ENCODE measurements around the gene ATXN1.

Gene ATXN1

GRCh38 chr6:16522937-16523336 lies 238.3 kb downstream of the ATXN1 start:
- no peak for DNase-seq

GRCh38 chr6:16521528-16521927 lies 239.7 kb downstream of the ATXN1 start:
- no peak for DNase-seq

- no peak for DNase-seq
Observed at GRCh38 chr6:16519265-16520242, 241.7 kb downstream of the ATXN1 start.

DNA sequence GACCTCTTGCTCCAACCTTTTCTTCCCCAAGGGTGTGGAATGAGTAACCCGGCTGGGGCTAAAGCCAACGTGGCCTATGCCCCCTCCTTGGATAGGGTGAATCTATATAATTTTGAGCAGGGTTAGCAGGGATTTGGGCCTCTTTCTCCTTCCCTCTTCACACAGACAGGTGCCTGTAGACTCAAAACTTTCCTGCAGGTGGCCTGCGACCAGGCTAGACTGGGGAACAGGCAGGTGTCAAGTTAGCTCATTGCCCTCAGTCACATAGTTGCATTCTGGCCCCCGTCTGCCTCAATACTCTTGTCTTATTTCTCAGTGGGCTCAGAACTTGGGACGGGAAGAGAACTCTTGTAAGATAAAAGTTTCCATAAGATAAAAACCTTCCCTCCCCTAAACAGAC lies 243.0 kb downstream of the ATXN1 start:
- DNase-seq = no peak

GRCh38 chr6:16514249-16514648 lies 247.0 kb downstream of the ATXN1 start:
- no peak for DNase-seq

DNA sequence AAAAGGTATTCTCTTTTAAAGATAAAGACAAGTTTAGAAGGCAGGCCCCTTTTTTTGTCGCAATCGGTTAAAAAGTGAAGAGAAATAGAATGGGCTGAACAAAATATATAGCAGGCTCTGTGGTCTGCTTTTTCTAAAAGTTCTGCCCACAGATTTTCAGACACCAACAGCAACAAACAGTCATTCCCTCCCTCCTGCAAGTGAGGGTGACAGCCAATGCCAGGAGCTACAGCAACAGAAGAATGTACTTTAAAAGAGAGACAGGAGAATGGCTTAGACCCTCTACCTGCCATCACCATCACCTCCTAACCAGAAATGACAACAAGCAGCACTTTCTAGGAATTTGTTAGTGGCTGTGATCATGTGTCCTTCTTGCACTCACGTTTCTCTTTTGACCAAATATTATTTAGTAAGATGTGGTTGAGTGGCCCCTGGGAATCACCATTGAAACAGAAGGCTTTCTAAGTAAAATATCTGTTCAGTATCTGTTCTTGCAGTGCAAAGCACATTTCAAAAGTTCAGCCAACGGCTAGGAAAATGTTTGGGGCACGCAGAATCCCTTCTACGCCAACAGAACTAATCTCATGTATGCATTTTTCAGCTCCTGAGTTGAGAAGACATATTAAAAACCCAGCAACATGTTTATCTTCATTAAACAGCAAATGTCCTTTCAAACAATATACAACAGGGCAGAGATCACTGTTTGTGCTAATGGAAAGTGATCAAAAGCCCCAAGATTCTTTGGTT lies 248.5 kb downstream of the ATXN1 start:
- no peak for DNase-seq

GRCh38 chr6:16511723-16512489 lies 249.4 kb downstream of the ATXN1 start:
- peak; percentile 26 for DNase-seq

- peak; percentile 21 for DNase-seq
Observed at GRCh38 chr6:16511040-16511660, 250.1 kb downstream of the ATXN1 start.

DNA sequence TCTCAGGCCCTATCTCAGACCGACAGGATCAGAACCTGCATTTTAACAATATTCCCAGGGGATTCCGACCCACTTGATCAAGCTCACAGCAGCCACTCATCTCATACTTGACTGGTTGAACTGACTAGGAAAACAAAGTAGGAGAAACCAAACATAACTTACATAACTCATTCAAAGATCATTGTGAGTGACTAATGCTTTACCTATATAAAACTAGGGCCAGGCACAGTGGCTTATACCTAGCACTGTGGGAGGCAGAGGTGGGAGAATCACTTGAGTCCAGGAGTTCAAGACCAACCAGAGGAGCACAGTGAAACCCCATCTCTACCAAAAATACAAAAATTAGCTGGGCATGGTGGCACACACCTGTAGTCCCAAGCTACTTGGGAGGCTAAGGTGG lies 251.0 kb downstream of the ATXN1 start:
- no peak for DNase-seq

DNA sequence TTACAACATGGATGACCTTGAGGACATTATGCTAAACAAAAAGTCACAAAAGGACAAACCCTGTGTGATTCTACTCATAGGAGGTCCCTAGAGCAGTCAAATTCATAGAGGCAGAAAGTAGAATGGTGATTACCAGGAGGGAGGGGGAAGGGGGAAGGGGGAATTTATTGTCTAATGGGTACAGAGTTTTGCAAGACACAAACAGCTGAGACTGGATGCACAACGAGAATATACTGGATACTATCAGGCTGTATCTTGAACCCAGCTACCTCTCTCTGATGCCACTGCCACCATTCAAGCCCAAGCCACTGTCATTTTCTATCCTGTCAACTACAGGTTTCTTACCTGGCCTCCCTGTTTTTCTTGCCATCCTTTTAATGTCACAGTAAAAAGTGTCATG lies 252.3 kb downstream of the ATXN1 start:
- DNase-seq = no peak

GRCh38 chr6:16505711-16506357 lies 255.4 kb downstream of the ATXN1 start:
- DNase-seq = no peak

- DNase-seq = no peak
Observed at GRCh38 chr6:16504609-16505008, 256.7 kb downstream of the ATXN1 start.

GRCh38 chr6:16503970-16504415 lies 257.3 kb downstream of the ATXN1 start:
- DNase-seq = no peak

GRCh38 chr6:16503241-16503775 lies 258.0 kb downstream of the ATXN1 start:
- no peak for DNase-seq

DNA sequence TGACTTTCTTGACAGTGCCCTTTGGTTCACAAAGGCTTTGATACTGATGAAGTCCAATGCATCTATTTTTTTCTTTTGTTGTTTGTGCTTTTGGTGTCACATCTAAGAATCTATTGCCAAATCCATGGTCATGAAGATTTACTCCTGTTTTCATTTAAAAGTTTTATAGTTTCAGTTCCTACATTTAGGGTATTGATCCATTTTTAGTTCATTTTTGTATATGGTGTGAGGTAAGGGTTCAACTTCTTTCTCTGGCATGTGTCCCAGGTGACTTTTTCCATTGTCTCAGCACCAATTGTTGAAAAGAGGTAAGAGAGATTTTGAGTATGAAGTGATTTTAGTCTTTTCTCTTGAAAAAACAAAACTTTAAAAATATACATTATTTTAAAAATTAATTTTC lies 262.3 kb downstream of the ATXN1 start:
- DNase-seq = no peak

DNA sequence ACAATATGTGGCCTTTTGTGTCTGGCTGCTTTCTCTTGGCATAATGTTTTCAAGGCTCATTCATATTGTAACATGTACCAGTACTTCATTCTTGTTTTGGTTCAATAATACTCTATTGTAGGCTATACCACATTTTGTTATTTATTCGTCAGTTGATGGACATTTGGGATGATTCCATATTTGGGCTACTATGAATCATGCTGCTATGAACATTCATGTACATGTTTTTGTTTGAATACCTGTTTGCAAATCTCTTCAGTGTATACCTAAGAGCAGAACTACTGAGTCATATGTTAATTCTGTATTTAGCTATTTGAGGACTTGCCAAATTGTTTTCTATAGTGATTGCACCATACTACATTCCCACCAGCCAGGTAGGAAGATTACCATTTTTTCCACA lies 263.0 kb downstream of the ATXN1 start:
- DNase-seq = no peak

- no peak for DNase-seq
Observed at GRCh38 chr6:16496991-16497801, 264.1 kb downstream of the ATXN1 start.

- DNase-seq = no peak
Observed at GRCh38 chr6:16496210-16496609, 265.1 kb downstream of the ATXN1 start.

- DNase-seq = no peak
Observed at GRCh38 chr6:16494793-16495192, 266.5 kb downstream of the ATXN1 start.

DNA sequence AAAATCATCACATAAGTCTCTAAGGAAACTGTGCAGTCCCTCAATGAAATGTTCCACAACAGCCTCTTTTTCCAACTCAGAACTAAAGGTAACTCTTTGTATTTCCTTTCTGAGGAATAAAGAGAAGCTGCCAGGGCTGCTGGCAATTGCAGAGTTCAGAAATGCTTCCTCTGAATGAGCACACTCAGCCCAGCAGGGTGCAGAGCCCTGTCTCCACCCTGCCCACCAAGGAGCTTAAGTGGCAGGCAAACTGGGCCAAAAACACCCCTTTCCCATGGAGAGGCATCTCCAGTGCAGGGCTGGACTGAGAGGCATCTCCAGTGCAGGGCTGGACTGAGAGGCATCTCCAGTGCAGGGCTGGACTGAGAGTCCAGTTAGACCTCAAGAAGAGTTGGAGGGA lies 267.5 kb downstream of the ATXN1 start:
- no peak for DNase-seq

DNA sequence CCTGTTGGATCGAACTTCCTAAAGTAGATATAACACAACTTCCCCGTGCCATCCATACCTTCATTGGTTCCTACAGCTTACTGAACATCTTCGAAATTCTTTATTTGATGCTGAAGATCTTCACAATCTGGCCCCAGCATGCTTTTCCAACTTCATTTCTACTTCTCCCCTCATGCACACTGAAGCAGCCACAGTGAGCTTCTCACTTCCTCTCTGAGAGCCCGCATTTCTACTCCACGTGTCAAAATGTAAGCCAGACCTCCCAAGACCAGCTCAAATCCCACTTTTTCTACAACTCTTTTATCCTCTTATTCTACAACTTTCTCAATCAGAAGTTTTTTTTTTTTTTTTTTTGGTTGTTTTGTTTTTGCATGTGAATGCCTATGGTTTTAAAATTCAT lies 268.1 kb downstream of the ATXN1 start:
- DNase-seq = no peak
